GM21619 (cell line): ENCODE measurements around the gene CCNQ.

ENCODE experiments used
- ATAC-seq: cut with Tn5 transposase; IDR thresholded peaks from one replicate; pipeline ENCODE4 v1.9.1; 2021; ENCODE audit not compliant: unreplicated experiment

The CCNQ gene

GRCh38 chrX:153546386-153546785, 52.6 kb downstream of the CCNQ start:
- no peak for ATAC-seq

GRCh38 chrX:153544727-153545126, 54.2 kb downstream of the CCNQ start:
- ATAC-seq = no peak

GRCh38 chrX:153539979-153540358, 59.0 kb downstream of the CCNQ start:
- ATAC-seq = no peak

- ATAC-seq = peak; percentile 71
These were observed 59.6 kb downstream of the CCNQ start for GRCh38 chrX:153539171-153539978.

- ATAC-seq = no peak
These were observed 60.5 kb downstream of the CCNQ start for GRCh38 chrX:153538424-153538823.
